Brain pericyte (primary cell): ENCODE measurements around the gene ALDOB.

Experiments used
- DNase-seq: peaks from one replicate; pipeline ENCODE4 v3.0.0-alpha.2; 2012; ENCODE audit warnings: low read depth, low spot score

Gene ALDOB

DNA sequence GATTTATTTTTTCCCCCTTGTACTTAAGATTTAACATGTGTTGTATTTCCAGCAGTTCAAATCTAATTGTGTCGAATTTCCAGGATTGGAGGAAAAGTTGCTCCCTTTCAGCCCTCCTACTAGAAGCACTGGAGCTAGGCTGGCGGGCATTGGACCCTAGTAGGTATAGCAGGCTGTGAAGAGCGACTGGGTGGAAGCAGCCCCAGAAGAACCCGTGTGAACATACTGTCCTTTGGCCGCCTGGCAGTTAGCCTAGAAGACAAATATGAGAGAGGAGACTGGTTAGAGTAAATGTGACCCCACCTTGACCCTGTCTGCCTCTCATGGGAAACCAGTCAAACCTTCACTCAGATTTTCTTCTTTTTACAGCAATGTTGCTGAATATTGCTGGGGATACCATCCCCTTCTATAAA, 13.9 kb downstream of the ALDOB start:
- DNase-seq = peak; percentile 44

- DNase-seq = no peak
Measured at GRCh38 chr9:101419863-101420262, 15.7 kb downstream of the ALDOB start.

DNA sequence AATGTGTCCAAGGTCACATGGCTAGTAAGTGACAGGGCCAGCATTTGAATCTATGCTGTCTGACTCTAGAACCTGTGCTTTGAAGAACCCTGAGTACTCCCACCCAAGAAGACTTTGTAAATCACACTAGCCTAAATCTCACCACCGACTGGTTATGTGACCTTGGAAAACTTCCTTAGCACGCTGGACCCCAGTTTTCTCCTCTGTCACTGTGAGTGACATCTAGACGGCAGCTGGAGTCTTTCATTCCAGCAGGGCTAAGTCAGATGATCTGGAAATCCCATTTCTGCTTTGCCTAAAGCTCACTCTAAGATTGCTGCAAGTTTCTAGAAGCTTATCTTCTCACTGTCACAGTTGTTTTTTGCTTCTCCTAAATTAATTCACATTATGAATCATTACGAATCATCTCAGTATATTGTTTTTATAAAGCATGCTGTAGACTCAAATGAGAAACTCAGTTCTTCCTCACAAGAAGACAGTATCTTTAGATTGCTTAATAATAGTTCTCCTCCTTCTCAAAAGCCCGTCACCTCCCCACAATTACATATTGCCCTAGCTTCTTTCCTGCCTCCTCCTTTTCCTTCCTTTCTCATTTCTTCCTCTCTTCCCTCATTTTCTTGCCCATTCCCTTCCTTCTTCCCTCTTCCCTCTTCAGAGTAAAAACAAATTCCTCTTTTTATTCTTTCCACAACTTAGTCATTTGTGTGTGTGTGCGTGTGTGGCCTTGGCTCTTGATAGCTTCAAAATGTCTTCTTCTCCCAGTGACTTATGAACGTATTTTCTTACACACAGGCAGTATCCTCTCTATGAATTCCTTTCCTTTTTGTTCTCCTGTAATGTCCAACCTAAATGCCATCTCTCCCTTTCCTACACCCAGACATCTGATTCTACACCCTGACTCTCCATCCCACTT, 16.8 kb downstream of the ALDOB start:
- DNase-seq = no peak

DNA sequence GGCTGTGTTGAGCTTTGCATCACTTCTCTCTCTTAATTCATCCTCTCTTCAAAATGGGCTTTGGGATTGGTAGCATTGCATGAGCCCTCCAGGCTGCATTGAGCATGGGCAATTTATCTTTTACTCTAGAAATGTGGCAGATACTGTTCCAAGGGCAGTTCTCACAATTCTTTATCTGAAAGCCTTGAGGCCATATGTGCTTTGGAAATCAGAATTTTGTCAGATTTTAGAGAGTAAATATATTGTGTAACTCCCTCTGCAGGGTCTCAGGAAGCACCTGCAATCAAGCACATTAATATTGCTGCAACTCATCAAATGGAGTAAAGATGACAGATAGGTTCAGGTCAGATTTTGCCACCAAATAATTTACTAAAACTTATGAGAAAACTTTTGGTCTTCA, 17.6 kb downstream of the ALDOB start:
- no peak for DNase-seq

DNA sequence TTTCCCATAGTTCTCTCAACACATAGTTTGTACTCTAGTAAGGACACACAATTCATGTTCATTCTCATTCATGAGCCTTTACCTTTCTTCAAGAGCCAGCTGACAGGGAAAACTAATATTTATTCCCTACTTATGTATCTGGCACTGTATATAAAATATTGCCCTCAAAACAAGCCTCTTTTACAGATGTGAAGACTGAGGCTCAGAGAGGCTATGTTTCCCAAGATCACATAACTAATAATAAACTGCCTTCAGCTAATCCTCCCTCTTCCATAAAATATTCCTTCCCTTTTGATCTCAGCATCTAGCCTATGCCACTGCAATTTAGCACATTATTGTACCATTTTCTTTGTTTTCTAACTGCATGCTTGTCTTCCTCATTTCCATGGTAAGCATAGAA, 18.2 kb downstream of the ALDOB start:
- DNase-seq = no peak

- DNase-seq = no peak
Measured at GRCh38 chr9:101415578-101415977, 20.0 kb downstream of the ALDOB start.

DNA sequence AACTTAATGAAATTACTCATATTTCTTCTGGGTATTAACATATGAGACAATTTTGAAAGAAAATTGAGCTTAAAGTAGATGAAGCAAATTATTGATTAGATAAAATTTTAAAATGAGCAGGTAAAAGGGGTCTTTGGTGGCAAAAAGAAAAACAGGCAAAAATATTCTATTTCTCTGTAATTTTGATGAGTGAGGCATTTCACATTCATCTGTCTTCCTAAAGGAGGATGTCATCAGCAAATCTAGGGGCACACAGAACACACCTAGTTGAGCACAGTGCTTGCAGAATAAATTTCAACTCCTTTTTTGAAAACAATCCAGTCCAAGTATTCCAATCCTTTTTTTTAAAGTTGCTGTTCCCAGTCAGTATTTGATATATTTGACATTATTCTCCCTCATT, 20.7 kb downstream of the ALDOB start:
- no peak for DNase-seq

- DNase-seq = no peak
Measured at GRCh38 chr9:101409079-101409477, 26.5 kb downstream of the ALDOB start.

DNA sequence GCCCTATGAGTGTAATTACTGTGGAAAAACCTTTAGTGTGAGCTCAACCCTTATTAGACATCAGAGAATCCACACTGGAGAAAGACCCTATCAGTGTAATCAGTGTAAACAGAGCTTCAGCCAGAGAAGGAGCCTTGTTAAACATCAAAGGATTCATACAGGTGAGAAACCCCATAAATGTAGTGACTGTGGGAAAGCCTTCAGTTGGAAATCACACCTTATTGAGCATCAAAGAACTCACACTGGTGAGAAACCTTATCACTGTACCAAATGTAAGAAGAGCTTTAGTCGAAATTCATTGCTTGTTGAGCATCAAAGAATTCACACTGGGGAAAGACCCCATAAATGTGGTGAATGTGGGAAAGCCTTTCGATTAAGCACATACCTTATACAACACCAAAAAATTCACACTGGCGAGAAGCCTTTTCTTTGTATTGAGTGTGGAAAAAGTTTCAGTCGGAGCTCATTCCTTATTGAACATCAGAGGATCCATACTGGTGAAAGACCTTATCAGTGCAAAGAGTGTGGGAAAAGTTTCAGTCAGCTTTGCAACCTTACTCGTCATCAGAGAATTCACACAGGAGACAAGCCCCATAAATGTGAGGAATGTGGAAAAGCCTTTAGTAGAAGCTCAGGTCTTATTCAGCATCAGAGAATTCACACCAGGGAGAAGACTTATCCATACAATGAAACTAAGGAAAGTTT, 27.0 kb downstream of the ALDOB start:
- no peak for DNase-seq

DNA sequence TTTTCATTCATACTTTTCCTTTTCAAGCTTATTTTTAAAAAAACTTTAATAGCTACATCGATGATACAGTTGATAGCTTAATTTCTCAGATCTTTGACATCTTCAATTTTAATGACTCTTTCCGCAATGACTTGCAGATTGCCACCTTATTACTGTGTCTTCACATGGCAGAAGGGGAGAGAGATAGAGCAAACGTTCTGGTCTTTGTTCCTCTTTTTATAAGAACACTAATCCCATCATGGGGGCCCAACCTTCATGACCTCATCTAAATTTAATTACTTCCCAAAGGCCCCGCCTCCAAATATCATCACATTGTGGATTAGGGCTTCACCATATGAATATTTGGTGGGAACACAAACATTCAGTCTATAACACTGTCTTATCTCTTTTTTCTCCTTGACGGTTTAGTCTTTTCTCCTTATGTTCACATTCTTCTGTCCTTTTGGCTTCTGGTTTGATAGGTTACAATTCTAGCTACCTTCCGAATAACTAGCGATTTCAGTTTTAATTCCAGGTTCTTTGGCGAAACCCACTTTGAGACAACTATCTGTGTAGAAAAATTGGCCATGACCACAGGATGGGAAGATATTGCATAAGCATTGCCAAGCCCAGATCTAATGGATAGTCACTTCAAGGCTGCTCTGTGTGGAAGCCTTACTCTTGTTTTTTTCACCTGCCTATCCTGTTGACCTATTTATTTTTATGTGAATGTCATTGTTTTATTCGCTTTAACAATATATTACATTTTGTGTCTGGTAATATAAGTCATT, 31.9 kb downstream of the ALDOB start:
- DNase-seq = no peak

DNA sequence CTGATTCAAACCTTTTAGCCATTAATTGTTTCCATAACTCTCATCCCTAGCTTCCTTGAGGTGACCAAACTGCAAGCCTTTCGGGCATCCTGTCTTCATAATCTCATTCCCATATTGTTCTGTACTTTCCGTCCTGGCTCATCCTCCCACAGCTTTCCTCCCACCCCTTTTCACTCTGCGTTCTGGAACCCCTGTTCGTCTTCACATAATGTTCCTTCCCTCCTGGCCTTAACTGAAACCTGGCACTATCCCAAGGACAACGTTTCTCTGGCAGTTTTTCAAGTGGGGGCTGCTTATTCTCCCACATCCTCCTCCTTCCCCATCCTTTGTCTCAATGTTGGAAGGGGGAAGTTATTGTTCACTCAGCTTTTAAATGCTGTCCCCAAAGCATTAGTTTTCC, 35.5 kb downstream of the ALDOB start:
- no peak for DNase-seq

DNA sequence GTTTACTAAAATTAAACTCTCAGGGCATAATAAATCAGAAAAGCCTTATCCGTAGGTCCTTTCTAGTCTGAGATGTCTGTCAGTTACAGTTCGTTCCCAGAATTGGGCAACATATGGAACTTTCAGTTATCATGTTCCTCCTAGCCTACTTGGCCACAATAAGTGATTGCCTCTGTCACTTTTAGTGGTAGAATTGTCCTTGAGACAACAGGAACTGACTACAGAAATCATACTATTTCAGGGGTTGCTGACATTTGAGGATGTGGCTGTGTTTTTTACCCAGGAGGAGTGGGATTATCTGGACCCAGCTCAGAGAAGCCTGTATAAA, 36.0 kb downstream of the ALDOB start:
- no peak for DNase-seq

DNA sequence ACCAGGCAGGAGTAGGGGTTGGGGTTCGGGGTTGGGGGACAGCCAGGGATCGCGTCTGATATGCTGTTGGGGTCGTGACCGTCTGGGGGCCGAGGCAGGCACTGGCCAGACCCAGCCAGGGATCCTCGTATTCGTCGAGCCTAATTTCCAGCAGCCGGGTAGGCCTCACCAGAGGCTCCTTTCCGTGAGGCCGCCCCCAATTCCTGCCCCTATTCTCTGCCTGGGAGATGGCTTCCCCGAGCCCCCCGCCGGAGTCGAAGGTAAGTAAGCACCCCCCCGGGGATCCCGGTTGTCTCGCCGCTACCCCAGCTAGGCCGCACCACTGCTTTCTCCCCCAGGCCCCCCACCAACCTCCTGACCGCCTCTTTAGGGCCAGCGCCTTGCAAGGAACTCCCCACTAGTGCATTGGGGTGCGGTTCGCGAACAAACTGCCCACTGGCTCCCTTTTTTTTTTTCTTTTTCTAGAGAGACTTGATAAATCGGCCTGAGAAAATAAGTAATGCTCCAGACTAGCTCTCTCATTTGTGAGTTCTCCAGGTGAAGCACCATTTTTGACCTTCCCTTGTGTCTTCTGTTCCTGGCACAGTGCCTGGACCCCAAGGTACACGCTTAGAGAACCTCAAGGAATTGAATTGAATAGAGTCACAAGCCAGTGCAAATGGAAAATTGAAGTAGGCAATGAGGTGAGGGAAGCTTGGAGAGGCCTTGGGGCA, 36.5 kb downstream of the ALDOB start:
- no peak for DNase-seq

GRCh38 chr9:101398068-101398929, 37.3 kb downstream of the ALDOB start, which contains the start of the genes MRPL50 and ZNF189:
Gene MRPL50, minus strand, starts transcription at chr9:101398618. Its CDS starts 26 bp downstream, at chr9:101398592.
Gene ZNF189, plus strand, starts transcription at chr9:101398851. Its CDS starts 306 bp downstream, at chr9:101399157.
- DNase-seq = peak; percentile 97

GRCh38 chr9:101397746-101398067, 37.9 kb downstream of the ALDOB start:
- no peak for DNase-seq

DNA sequence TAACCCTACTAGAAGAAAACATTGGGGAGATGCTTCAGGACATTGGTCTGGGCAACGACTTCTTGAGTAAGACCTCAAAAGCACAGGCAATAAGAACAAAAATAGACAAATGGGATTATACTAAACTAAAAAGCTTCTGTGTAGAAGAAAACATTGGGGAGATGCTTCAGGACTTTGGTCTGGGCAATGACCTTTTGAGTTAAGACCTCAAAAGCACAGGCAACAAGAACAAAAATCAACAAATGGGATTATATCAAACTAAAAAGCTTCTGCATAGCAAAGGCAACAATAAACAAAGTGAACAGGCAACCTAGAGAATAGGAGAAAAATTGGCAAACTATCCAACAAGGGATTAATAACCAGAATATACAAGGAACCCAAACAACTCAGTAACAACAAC, 40.9 kb downstream of the ALDOB start:
- DNase-seq = no peak

- DNase-seq = no peak
Measured at GRCh38 chr9:101393135-101393534, 42.4 kb downstream of the ALDOB start.

- no peak for DNase-seq
Measured at GRCh38 chr9:101388507-101388993, 47.0 kb downstream of the ALDOB start.

DNA sequence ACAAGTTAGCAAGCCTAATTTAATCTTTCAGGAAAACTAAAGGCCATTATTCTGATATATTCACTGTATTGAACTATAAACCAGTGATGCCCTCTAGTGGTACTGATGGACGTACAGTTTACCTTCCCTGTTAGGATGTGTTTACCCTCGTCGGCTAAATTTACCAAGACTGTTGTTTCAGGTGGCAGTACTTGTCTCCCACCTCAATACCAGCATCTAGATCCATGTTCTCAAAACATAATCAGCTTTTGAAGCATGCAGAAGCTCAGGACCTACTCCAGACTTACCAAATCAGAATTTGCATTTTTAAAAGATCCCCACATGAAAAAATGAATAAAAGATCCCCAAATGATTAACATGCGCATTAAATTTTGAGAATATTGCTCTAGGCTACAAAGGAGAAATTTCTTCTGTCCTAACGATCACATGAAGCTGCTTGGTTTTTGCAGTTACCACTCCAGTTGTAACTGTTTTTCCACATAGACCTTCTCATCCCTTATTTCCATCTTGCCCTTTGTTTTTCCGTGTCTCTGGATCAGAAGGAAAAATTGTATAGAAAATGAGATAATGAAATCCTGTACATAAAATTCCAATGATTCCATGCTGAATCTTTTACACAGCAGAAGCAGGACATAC, 47.6 kb downstream of the ALDOB start:
- no peak for DNase-seq
